Duodenal mucosa (tissue), 2 donors: ENCODE data around the gene ORM2.
"Not testable (repeated sequence)": the region's sequence is repeated elsewhere in the genome, so short reads cannot be mapped to it uniquely, and the experiment has no call there.

ENCODE experiments used
- H3K27ac ChIP-seq: one replicate; pipeline ENCODE4 v1.7.0; 2013; ENCODE audit warnings: low read depth, low read length
- H3K27me3 ChIP-seq, 2 donors: one replicate each; pipeline ENCODE4 v1.7.0; 2013; ENCODE audit warnings: low read length in 2 of 2, control low read depth in 1 of 2; ENCODE audit not compliant: insufficient read depth in 2 of 2, control insufficient read depth in 1 of 2
- H3K36me3 ChIP-seq, 2 donors: one replicate each; pipeline ENCODE4 v1.7.0; 2013; ENCODE audit warnings: low read length in 2 of 2, control low read depth in 1 of 2; ENCODE audit not compliant: insufficient read depth in 2 of 2, control insufficient read depth in 1 of 2
- H3K4me1 ChIP-seq, 2 donors: one replicate each; pipeline ENCODE4 v1.7.0; 2013; ENCODE audit warnings: low read length in 2 of 2, control low read depth in 1 of 2; ENCODE audit not compliant: insufficient read depth in 2 of 2, control insufficient read depth in 1 of 2
- H3K4me3 ChIP-seq, 2 donors: one replicate each; pipeline ENCODE4 v1.7.0; 2013; ENCODE audit warnings: low read length in 2 of 2, low read depth in 1 of 2
- H3K9ac ChIP-seq, 2 donors: one replicate each; pipeline ENCODE4 v1.7.0; 2013; ENCODE audit warnings: low read length in 2 of 2, low read depth in 1 of 2
- H3K9me3 ChIP-seq, 2 donors: one replicate each; pipeline ENCODE4 v1.7.0; 2013; ENCODE audit warnings: low read length in 2 of 2, control low read depth in 1 of 2; ENCODE audit not compliant: control insufficient read depth in 1 of 2

The ORM2 gene

DNA sequence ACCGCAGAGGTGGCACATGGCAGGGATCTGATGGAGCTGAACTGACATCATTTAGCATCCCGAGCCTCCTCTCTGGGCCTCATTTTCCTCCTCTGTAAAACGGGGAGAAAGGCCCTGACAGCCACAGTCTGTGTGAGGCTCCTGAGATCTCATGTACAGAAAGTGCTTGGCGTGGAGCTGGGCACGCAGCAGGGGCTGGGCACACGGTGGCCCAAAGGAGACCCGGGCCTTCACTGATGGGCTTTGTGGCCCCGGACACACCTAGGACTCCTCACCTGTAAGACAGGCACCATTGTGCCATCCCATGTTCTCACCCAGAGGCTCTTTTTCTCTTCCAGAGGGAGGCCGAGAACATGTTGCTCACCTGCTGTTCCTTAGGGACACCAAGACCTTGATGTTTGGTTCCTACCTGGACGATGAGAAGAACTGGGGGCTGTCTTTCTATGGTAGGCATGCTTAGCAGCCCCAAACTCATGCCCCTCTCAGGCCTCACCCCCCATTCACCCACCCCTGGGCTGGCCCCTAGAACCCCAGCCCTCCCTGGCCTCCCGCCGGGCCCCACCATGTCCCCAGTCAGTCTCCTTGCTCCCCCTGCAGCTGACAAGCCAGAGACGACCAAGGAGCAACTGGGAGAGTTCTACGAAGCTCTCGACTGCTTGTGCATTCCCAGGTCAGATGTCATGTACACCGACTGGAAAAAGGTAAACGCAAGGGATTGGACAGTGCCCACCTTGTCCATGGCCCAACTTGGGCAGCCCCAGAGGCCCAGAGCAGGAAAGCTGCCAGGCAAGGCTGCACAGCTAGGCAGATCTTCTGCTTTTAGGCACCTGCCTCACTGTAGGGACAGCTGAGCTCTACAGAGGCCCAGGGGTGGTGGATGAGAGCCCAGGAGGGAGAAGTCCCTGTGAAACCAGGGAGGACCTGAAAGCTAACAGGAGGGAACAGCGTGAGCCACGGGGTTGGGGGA is 1.8 kb downstream of the ORM2 start:
- not testable (repeated sequence) for H3K9me3 ChIP-seq, H3K4me1 ChIP-seq, H3K27me3 ChIP-seq, H3K4me3 ChIP-seq, H3K9ac ChIP-seq, H3K27ac ChIP-seq
- H3K36me3 ChIP-seq, result peaks cover 0 to 15% of the 10 kb centered on the region in 2 donors

DNA sequence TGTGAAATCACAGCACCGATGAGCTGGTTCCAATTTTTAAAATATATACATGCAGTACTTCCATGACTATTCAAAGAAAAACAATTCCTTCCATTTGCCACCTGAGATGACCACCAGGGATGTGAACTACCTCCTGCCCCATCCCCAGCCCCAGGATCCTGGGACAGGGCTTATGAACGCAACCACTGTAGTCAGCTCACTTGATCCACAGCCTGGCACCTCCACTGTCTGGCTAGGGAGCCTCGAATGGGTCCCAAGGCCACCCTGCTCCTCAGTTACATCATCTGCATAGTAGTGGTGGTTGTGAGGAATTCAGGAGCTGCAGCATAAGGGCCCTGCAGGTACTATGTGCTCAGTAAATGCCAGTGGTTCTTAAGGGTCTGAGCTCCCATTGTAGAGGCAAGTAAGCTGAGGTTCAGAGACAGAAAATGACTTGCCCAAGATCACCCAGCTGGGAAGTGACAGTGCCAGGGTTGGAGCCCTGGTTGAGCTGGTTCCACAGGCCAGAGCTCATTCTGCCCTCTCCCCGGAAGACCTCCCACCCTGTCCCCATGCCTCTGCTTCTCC is 2.9 kb downstream of the ORM2 start:
- H3K9ac ChIP-seq, H3K4me3 ChIP-seq, H3K27me3 ChIP-seq, H3K27ac ChIP-seq, H3K4me1 ChIP-seq, H3K9me3 ChIP-seq: not testable (repeated sequence)
- peaks cover 0 to 25% of the 10 kb centered on the region in 2 donors for H3K36me3 ChIP-seq

DNA sequence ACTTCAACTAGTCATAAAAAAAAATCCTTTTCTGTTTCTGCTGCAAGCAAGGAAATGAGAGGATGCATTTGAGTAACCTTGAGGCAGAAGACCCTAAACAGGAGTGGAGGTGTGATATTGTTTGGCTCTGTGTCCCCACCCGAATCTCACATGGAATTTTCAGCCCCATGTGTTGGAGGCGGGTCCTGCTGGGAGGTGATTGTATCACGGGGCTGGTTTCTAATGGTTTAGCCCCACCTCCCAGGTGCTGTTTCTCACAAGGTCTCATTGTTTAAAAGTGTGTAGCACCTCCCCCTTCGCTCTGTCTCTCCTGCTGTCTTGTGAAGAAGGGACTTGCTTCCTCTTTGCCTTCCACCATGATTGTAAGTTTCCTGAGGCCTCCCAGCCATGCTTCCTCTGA is 4.0 kb downstream of the ORM2 start:
- not testable (repeated sequence) for H3K9me3 ChIP-seq, H3K27me3 ChIP-seq, H3K4me1 ChIP-seq, H3K27ac ChIP-seq, H3K4me3 ChIP-seq, H3K9ac ChIP-seq
- H3K36me3 ChIP-seq, result peaks cover 10 to 37% of the 10 kb centered on the region in 2 donors

DNA sequence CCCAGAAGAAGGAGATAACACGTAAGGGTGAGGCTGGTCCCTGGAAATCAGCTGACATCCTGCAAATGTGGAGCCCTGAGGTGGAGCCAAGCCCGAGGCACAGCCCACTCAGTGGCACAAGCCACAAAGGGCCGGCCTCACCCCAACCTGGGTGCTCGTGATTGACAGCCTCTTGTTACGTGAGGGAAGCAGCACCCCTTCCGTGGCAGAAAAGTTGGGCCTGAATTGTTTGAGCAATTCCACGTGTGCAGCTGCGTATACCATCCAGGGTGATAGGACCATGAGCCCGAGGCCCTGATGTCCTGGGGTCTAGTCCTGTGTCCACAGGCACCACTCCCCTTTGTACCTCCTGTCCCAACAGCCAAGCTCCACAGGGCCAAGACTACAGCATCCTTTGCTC is 4.8 kb downstream of the ORM2 start:
- H3K4me1 ChIP-seq, result no peaks in the 10 kb centered on the region
- no peaks in the 10 kb centered on the region for H3K9me3 ChIP-seq
- H3K9ac ChIP-seq, result no peak overlapping the region
- H3K27me3 ChIP-seq, result no peaks in the 10 kb centered on the region
- no peak overlapping the region for H3K27ac ChIP-seq
- H3K36me3 ChIP-seq, result peaks cover 17 to 44% of the 10 kb centered on the region in 2 donors
- no peak overlapping the region for H3K4me3 ChIP-seq

DNA sequence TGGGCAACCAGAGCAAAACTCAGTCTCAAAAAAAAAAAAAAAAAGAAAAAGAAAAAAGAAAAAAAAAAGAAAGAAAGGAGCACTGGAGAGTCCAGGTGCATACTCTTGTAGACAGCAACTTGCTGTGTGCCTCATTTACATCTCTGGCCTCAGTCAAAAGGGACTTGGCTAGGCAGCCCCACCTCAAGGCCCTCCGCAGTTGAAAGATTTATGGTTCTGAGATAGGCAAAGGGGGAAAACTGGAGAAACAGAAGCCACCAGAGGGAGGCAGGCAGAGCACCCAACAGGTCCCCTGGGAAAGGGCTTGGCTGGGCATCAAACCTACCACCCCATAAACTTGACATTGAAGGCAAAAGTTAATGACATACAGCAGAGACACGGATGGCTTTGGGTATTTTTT is 6.1 kb downstream of the ORM2 start:
- Histone ChIP-seq H3K4me1 (no peaks in the 10 kb centered on the region), H3K36me3 (peaks cover 28 to 55% of the 10 kb centered on the region in 2 donors), H3K4me3 (no peak overlapping the region), H3K27me3 (no peaks in the 10 kb centered on the region), H3K9ac (no peak overlapping the region), H3K27ac (no peak overlapping the region), H3K9me3 (no peaks in the 10 kb centered on the region)

DNA sequence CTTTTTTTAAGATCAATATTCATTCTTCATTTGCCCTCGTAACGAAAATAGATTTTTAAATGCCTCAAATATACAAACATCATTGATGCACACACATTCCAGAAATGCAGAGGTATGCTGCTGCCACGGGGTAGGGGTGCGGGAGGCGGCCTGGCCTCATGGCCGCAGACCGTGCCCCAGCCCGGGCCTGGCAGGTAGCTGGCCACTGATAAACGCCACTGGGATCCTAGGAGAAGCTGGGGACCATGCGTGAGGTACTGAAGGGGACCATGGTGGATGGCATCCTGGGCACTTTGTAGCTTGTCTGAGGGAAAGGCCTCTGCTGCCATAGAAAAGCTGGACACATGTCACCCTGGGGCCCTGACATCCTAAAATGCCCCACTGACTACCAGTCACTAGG is 6.5 kb downstream of the ORM2 start:
- H3K9ac ChIP-seq, result no peak overlapping the region
- no peak overlapping the region for H3K4me3 ChIP-seq
- H3K27ac ChIP-seq, result no peak overlapping the region
- no peaks in the 10 kb centered on the region for H3K9me3 ChIP-seq
- no peaks in the 10 kb centered on the region for H3K4me1 ChIP-seq
- peaks cover 29 to 59% of the 10 kb centered on the region in 2 donors for H3K36me3 ChIP-seq
- H3K27me3 ChIP-seq, result no peaks in the 10 kb centered on the region

DNA sequence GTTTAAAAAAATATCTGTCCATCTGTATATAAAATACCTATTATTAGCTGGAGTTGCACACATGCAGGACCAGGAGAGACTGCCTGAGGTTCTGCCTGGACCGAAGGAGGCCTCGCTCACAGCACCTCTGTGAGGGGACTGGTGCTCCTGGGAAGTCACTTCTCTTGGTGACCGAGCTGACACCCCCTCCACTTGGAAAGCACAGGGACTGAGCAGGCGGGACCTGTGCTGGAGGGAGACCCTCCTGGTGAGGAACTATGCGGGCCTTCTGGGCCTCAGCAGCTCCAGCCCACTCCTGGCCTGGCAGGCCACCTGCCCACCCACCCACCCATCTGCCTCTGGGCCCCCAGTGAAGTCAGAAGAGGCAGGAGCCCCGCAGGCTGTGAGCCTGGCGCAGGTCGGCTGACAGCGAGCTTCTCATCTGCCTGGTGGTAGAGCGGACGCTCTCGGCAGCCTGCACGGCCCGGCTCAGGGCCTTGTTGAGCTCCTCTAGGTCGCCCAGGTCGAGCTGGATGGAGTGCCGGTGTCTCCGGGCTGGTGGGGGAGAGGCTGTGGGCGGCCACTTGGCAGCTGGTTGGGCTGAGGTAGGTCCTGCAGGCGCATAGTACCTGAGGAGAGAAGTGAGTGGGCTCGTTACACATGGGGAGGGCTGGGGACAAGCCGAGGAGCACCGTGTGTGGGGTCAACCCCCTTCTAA is 7.2 kb downstream of the ORM2 start:
- H3K9ac ChIP-seq, result no peak overlapping the region
- H3K27ac ChIP-seq, result no peak overlapping the region
- H3K4me3 ChIP-seq, result no peak overlapping the region
- H3K27me3 ChIP-seq, result no peaks in the 10 kb centered on the region
- H3K4me1 ChIP-seq, result no peaks in the 10 kb centered on the region
- H3K36me3 ChIP-seq, result peaks cover 36 to 66% of the 10 kb centered on the region in 2 donors
- H3K9me3 ChIP-seq, result no peaks in the 10 kb centered on the region

DNA sequence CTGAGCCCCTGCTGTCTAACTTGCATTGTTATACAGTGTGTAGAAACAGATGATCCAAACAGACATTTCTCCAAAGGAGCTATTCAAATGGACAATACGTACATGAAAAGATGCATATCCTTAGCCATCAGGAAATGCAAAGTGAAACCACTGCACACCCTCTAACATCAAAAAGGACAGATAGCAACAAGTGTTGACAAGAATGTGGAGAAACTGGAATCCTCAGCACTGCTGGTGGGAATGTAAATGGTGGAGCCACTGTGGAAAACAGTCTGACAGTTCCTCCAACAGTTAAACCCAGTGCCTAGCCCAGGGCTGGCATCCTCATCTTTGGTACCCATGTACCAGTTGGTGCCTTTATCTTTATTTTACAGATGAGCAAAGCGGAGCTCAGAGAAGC is 8.5 kb downstream of the ORM2 start:
- H3K9ac ChIP-seq, result no peak overlapping the region
- no peak overlapping the region for H3K27ac ChIP-seq
- H3K36me3 ChIP-seq, result peaks cover 46 to 75% of the 10 kb centered on the region in 2 donors
- H3K9me3 ChIP-seq, result no peaks in the 10 kb centered on the region
- no peaks in the 10 kb centered on the region for H3K27me3 ChIP-seq
- H3K4me1 ChIP-seq, result no peaks in the 10 kb centered on the region
- H3K4me3 ChIP-seq, result no peak overlapping the region

DNA sequence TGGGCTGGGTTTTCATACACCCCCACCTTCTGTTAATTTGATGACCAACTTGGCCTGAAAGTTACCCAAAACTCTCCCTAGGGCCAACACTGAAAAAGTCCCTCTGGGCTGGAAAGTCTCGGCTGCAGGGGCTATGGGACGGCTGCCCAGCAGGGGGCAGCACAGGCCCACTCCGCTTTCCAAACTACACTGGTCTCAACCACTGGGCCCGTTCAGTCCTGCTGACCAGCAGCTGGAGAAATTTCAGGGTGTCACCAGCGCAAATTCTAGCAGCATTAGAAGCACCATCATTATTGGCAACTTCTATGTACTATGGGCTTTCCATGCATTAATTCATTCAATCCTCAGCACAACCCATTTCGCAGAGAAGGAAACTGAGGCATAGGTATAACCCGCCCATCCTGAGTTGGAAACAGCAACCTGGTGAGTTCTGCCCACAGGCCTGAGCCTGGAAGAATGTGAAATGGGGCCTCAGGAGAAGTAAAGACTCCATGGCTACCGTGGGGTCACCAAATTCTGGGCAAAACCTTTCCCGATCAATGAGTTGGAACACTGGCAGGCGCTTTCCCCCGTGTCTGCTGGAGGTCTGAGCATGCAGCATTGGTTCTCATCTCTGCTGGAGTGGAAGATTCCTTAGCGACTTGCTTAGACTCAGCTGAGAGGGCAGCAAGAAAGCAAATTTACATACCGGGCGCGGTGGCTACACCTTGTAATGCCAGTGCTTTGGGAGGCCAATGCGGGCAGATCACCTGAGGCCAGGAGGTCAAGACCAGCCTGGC is 9.7 kb downstream of the ORM2 start:
- H3K27ac ChIP-seq, result no peak overlapping the region
- peaks cover 57 to 86% of the 10 kb centered on the region in 2 donors for H3K36me3 ChIP-seq
- no peaks in the 10 kb centered on the region for H3K9me3 ChIP-seq
- H3K4me1 ChIP-seq, result no peaks in the 10 kb centered on the region
- H3K4me3 ChIP-seq, result no peak overlapping the region
- no peak overlapping the region for H3K9ac ChIP-seq
- H3K27me3 ChIP-seq, result no peaks in the 10 kb centered on the region
